SK-N-SH (cell line): ENCODE results near the gene PRKCH.

ENCODE experiments used
- EP300 ChIP-seq, 2 experiments: IDR thresholded peaks; 2 replicates each; pipeline versions ENCODE4 v1.4.0 to v1.6.1; 2012; ENCODE audit warnings: borderline replicate concordance in 1 of 2, low read depth in 1 of 2, low read length in 1 of 2
- EZH2phosphoT487 ChIP-seq: fragments of 200-600 bp; sonication (generic); IDR thresholded peaks from 2 replicates; pipeline ENCODE4 v1.6.1; 2017; ENCODE audit warnings: low read depth, mixed run types, mild to moderate bottlenecking, antibody characterized with exemption, moderate library complexity, borderline replicate concordance
- POLR2AphosphoS5 ChIP-seq: IDR thresholded peaks from 2 replicates; pipeline ENCODE4 v1.6.1; 2012; ENCODE audit warnings: low read depth, low read length
- TAF1 ChIP-seq: IDR thresholded peaks from 2 replicates; pipeline ENCODE4 v1.6.1; 2012; ENCODE audit warnings: low read depth, mild to moderate bottlenecking, low read length, moderate library complexity, borderline replicate concordance
- TF ChIP-seq, protein P1 (sequence below): fragments of 200-600 bp; sonication (generic); IDR thresholded peaks from 2 replicates; pipeline ENCODE4 v1.6.1; 2017; ENCODE audit warnings: antibody characterized with exemption, mild to moderate bottlenecking, moderate library complexity

DNA sequence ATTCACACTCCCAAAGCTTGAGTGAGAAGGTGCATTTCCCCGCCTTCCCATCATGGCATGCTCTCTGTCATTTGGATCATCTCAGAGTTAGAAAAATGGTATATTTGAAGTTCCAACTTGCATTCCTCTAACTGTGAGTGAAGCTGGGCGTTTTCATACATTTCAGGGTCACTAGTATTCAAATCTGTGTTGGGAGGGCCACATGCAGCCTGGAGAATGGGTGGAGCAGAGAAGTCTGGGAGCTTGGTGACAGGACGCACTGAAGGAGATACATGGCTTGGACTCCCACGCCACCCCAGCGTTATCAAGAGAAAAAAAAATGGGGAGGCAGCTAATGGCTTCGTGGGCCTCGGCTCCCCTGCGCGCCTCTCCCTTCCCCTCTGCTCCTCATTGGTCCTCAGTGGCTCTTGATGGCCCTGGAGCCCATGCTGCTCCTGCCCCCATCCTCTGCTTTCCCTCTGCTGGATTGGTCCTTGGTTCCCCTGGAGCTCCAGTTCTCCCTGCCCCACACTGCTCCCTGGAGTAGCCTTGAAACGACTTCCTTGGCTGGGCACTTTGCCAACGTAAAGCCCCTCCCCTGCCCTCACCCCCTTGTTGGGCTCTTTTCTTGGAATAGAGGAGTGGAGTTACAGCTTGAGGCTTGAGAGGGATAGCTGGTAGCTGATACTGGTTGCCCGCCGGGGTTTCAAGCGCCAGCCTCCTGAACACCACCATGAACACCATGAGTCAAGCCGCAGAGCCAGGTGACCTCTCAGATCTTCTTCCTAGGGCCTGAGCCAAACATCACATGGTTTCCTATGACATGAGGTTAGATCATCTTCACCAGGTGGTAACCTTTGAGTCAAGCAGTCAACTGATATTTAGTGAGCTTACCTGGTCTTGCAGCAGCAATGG, 139.6 kb downstream of the PRKCH start:
- TF ChIP-seq POLR2AphosphoS5, result no peak
- TF ChIP-seq, protein P1, sequence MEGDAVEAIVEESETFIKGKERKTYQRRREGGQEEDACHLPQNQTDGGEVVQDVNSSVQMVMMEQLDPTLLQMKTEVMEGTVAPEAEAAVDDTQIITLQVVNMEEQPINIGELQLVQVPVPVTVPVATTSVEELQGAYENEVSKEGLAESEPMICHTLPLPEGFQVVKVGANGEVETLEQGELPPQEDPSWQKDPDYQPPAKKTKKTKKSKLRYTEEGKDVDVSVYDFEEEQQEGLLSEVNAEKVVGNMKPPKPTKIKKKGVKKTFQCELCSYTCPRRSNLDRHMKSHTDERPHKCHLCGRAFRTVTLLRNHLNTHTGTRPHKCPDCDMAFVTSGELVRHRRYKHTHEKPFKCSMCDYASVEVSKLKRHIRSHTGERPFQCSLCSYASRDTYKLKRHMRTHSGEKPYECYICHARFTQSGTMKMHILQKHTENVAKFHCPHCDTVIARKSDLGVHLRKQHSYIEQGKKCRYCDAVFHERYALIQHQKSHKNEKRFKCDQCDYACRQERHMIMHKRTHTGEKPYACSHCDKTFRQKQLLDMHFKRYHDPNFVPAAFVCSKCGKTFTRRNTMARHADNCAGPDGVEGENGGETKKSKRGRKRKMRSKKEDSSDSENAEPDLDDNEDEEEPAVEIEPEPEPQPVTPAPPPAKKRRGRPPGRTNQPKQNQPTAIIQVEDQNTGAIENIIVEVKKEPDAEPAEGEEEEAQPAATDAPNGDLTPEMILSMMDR, result no peak
- TF ChIP-seq EZH2phosphoT487, result no peak
- no peak for TF ChIP-seq EP300 (IDR thresholded peaks at IDR 0.05; ENCODE audit: borderline replicate concordance in 1 of 2, low read depth in 1 of 2, low read length in 1 of 2)
- TF ChIP-seq TAF1, result no peak
